Peyer's patch (tissue), 4 donors: Measurements from ENCODE around the gene XPC. TPM values are rescaled to one million over a fixed set of nuclear protein-coding genes. Genes with fewer than 3 reads are reported as not detected.

Source experiments
- DNase-seq, 3 donors: peaks; one replicate each; pipeline ENCODE4 v3.0.0-alpha.2; 2017 to 2019
- H3K27ac ChIP-seq, 4 donors: fragments of 200-600 bp; sonication (generic); one replicate each; pipeline ENCODE4 v1.5.1; 2016 to 2019
- H3K27me3 ChIP-seq, 2 donors: fragments of 200-600 bp; sonication (generic); one replicate each; pipeline ENCODE4 v1.5.1; 2019
- H3K36me3 ChIP-seq, 3 donors: fragments of 200-600 bp; sonication (generic); one replicate each; pipeline ENCODE4 v1.5.1; 2016 to 2019
- H3K4me1 ChIP-seq, 4 donors: fragments of 200-600 bp; sonication (generic); one replicate each; pipeline ENCODE4 v1.5.1; 2016 to 2019
- H3K4me3 ChIP-seq, 4 donors: fragments of 200-600 bp; sonication (generic); 1 replicate in 3 of 4; 2 replicates in 1 of 4; pipeline ENCODE4 v1.5.1; 2016 to 2019; ENCODE audit warnings: mild to moderate bottlenecking in 1 of 4
- H3K9me3 ChIP-seq, 4 donors: fragments of 200-600 bp; sonication (generic); one replicate each; pipeline ENCODE4 v1.5.1; 2016 to 2019; ENCODE audit warnings: mild to moderate bottlenecking in 1 of 4
- CTCF ChIP-seq, 6 experiments: fragments of 450-650 bp in 4 of 6; fragments of 200-600 bp in 2 of 6; sonication (generic) in 1 of 6; IDR thresholded peaks; one replicate each; pipeline ENCODE4 v1.5.1; 2017 to 2019; ENCODE audit warnings: antibody characterized with exemption in 6 of 6, mild to moderate bottlenecking in 3 of 6, moderate library complexity in 1 of 6
- POLR2A ChIP-seq, 2 donors: fragments of 450-650 bp; IDR thresholded peaks; one replicate each; pipeline ENCODE4 v1.5.1; 2017; ENCODE audit warnings: antibody characterized with exemption in 2 of 2, mild to moderate bottlenecking in 2 of 2, moderate library complexity in 2 of 2
- total RNA-seq, 4 donors: library from RNA; depleted of rRNA; stranded (reverse); fragments of >200 nt; gene quantifications; one replicate each; pipeline ENCODE4 v1.1.0, GENCODE V29; 2016

The XPC gene
- total RNA-seq, 4 donors from 2014 or later, result 46.1 to 88.3 (median 78.6) TPM

- TF ChIP-seq POLR2A (IDR thresholded peaks at IDR 0.05) (no peak), CTCF (IDR thresholded peaks at IDR 0.05) (no peak)
- Histone ChIP-seq H3K4me1 (peaks cover 0 to 38% (median 5%) of the 10 kb centered on the region in 4 donors), H3K4me3 (no peak overlapping the region), H3K9me3 (no peaks in the 10 kb centered on the region), H3K27me3 (no peaks in the 10 kb centered on the region), H3K36me3 (peaks cover 0 to 31% (median 0%) of the 10 kb centered on the region in 3 donors), H3K27ac (no peak overlapping the region)
- no peak for DNase-seq
Measured at GRCh38 chr3:14200841-14201240, 22.4 kb upstream of the XPC start.

GRCh38 chr3:14200276-14200675, 21.9 kb upstream of the XPC start:
- no peak for DNase-seq
- Histone ChIP-seq H3K27ac (no peak overlapping the region), H3K36me3 (peaks cover 0 to 31% (median 0%) of the 10 kb centered on the region in 3 donors), H3K4me3 (no peak overlapping the region), H3K27me3 (no peaks in the 10 kb centered on the region), H3K4me1 (peaks cover 0 to 38% (median 5%) of the 10 kb centered on the region in 4 donors), H3K9me3 (no peaks in the 10 kb centered on the region)
- TF ChIP-seq CTCF (IDR thresholded peaks at IDR 0.05), result no peak
- TF ChIP-seq POLR2A (IDR thresholded peaks at IDR 0.05), result no peak

- Histone ChIP-seq H3K9me3 (no peaks in the 10 kb centered on the region), H3K4me1 (peaks cover 0 to 32% (median 5%) of the 10 kb centered on the region in 4 donors), H3K4me3 (no peak overlapping the region), H3K36me3 (peaks cover 0 to 31% (median 0%) of the 10 kb centered on the region in 3 donors), H3K27ac (no peak overlapping the region), H3K27me3 (no peaks in the 10 kb centered on the region)
- TF ChIP-seq POLR2A (IDR thresholded peaks at IDR 0.05) (no peak), CTCF (IDR thresholded peaks at IDR 0.05) (no peak)
- no peak for DNase-seq
Measured at GRCh38 chr3:14199641-14200040, 21.2 kb upstream of the XPC start.

- DNase-seq, result no peak
- no peak overlapping the region for H3K27ac ChIP-seq
- no peaks in the 10 kb centered on the region for H3K4me1 ChIP-seq
- H3K27me3 ChIP-seq, result no peaks in the 10 kb centered on the region
- H3K9me3 ChIP-seq, result no peaks in the 10 kb centered on the region
- H3K4me3 ChIP-seq, result no peak overlapping the region
- TF ChIP-seq POLR2A (IDR thresholded peaks at IDR 0.05) (no peak), CTCF (IDR thresholded peaks at IDR 0.05) (no peak)
- peaks cover 0 to 37% (median 0%) of the 10 kb centered on the region in 3 donors for H3K36me3 ChIP-seq
Measured at GRCh38 chr3:14194865-14195264, 16.5 kb upstream of the XPC start.

GRCh38 chr3:14188041-14188754, 9.8 kb upstream of the XPC start:
- H3K27ac ChIP-seq, result no peak overlapping the region
- DNase-seq, result no peak
- peaks cover 0 to 48% (median 0%) of the 10 kb centered on the region in 3 donors for H3K36me3 ChIP-seq
- H3K4me3 ChIP-seq, result no peak overlapping the region
- H3K4me1 ChIP-seq, result no peaks in the 10 kb centered on the region
- H3K9me3 ChIP-seq, result no peaks in the 10 kb centered on the region
- TF ChIP-seq CTCF (IDR thresholded peaks at IDR 0.05), result no peak
- TF ChIP-seq POLR2A (IDR thresholded peaks at IDR 0.05), result no peak
- H3K27me3 ChIP-seq, result no peaks in the 10 kb centered on the region
